ENCODE data around the gene PEX11G. TPM values are rescaled to one million over a fixed set of nuclear protein-coding genes. Genes with fewer than 3 reads are reported as not detected.

PEX11G gene
- total and polyA plus RNA-seq, 9 of the 15 experiments (the other 6 are each of a cell fraction or from before 2014, with no cell fraction given), result 0.07 to 3.2 (median 0.70) TPM; not detected in 1

- TF ChIP-seq ZC3H11A (IDR thresholded peaks at IDR 0.05; ENCODE audit: low read depth, low read length), result no peak
- no peak for TF ChIP-seq ZNF830 (CRISPR knock-in tag; IDR thresholded peaks at IDR 0.05)
- no peak for TF ChIP-seq ZNF253 (CRISPR knock-in tag; conservative IDR thresholded peaks at IDR 0.05)
- TF ChIP-seq DPF2 (IDR thresholded peaks at IDR 0.05), result peak; percentile 63
- TF ChIP-seq CREM (IDR thresholded peaks at IDR 0.05; ENCODE audit: low read depth), result peak; percentile 18; the same call in 1 of the 2 replicates
- no peak for TF ChIP-seq FOXK2 (conservative IDR thresholded peaks at IDR 0.05 in 1 of 2, IDR thresholded peaks at IDR 0.05 in 1 of 2; ENCODE audit: low read depth in 2 of 2)
- TF ChIP-seq SP1 (CRISPR knock-in tag; IDR thresholded peaks at IDR 0.05), result 0 out of 2 replicates have a peak, but pooled peaks have one; percentile 35
- no peak; the same call in none of the 2 replicates for TF ChIP-seq CBFA2T2 (conservative IDR thresholded peaks at IDR 0.05)
- TF ChIP-seq CHD2 (IDR thresholded peaks at IDR 0.05; ENCODE audit: low read depth, low read length), result no peak
- no peak for TF ChIP-seq MBD1 (CRISPR knock-in tag; IDR thresholded peaks at IDR 0.05)
- TF ChIP-seq TCF15 (CRISPR knock-in tag; IDR thresholded peaks at IDR 0.05), result no peak
- no peak for TF ChIP-seq BRF1 (IDR thresholded peaks at IDR 0.05; ENCODE audit: borderline replicate concordance, extremely low read depth, insufficient read length)
- peak; percentile 53; the same call in 1 of the 2 replicates for TF ChIP-seq ZBTB9 (CRISPR knock-in tag; IDR thresholded peaks at IDR 0.05)
- peak; percentile 36; the same call in 1 of the 2 replicates for TF ChIP-seq EHMT2 (IDR thresholded peaks at IDR 0.05)
- TF ChIP-seq KAT2B (IDR thresholded peaks at IDR 0.05; ENCODE audit: low read depth, low read length), result no peak
- peak; percentile 36 for TF ChIP-seq MXD1 (CRISPR knock-in tag; IDR thresholded peaks at IDR 0.05; ENCODE audit: borderline replicate concordance, poor library complexity, severe bottlenecking)
- peak; percentile 28 to 59 for TF ChIP-seq E2F6 (IDR thresholded peaks at IDR 0.05; ENCODE audit: borderline replicate concordance in 1 of 2, extremely low read depth in 1 of 2, insufficient read depth in 1 of 2, insufficient read length in 1 of 2, low read depth in 1 of 2, low read length in 1 of 2, poor library complexity in 1 of 2, severe bottlenecking in 1 of 2)
- TF ChIP-seq ARNT (IDR thresholded peaks at IDR 0.05), result no peak
- peak; percentile 56; the same call in 1 of the 2 replicates for TF ChIP-seq RBFOX2 (IDR thresholded peaks at IDR 0.05; ENCODE audit: low read depth, low read length)
- TF ChIP-seq FOXP1 (CRISPR knock-in tag; IDR thresholded peaks at IDR 0.05), result 0 out of 2 replicates have a peak, but pooled peaks have one; percentile 25
- no peak for TF ChIP-seq HNRNPK (IDR thresholded peaks at IDR 0.05; ENCODE audit: low read depth, low read length, poor library complexity, severe bottlenecking)
- peak; percentile 52; the same call in 1 of the 2 replicates for TF ChIP-seq TFAP4 (CRISPR knock-in tag; IDR thresholded peaks at IDR 0.05; ENCODE audit: borderline replicate concordance)
These were observed 17.0 kb upstream of the PEX11G start (continued) for GRCh38 chr19:7505682-7506384.

All from K562 (cell line).